ENCODE measurements around the gene PDZRN3. TPM values are rescaled to one million over a fixed set of nuclear protein-coding genes. Genes with fewer than 3 reads are reported as not detected.

PDZRN3 gene
- total RNA-seq, 1 experiment from 2014 or later, result 5.9 TPM

GRCh38 chr3:73389117-73389813, 235.5 kb downstream of the PDZRN3 start:
- no peak overlapping the region for H2BK120ac ChIP-seq (ENCODE audit: low read depth, low read length, poor library complexity, severe bottlenecking)
- H3K56ac ChIP-seq (ENCODE audit: insufficient read length, low read depth, low read length), result no peak overlapping the region

More at GRCh38 chr3:73389117-73389813, 235.5 kb downstream of the PDZRN3 start:
- Histone ChIP-seq H2AK5ac (ENCODE audit: insufficient read length, low read length) (no peak overlapping the region), H2BK20ac (ENCODE audit: low read depth, low read length, poor library complexity, severe bottlenecking) (no peak overlapping the region), H3K79me2 (ENCODE audit: insufficient read depth, low read length) (no peaks in the 10 kb centered on the region), H3K23ac (ENCODE audit: insufficient read length, low read depth, low read length) (no peak overlapping the region), H3K27ac (ENCODE audit: insufficient read length, low read depth, low read length) (no peak overlapping the region), H4K5ac (ENCODE audit: insufficient read length, low read depth, low read length) (no peak overlapping the region), H3K4ac (ENCODE audit: low read depth, low read length) (no peak overlapping the region), H4K91ac (ENCODE audit: insufficient read length, low read depth, low read length) (no peak overlapping the region), H4K8ac (replicated peaks; ENCODE audit: insufficient read length, low read depth, low read length) (no peak overlapping the region), H3K4me2 (ENCODE audit: insufficient read depth, insufficient read length, low read length) (no peak overlapping the region), H2AFZ (ENCODE audit: low read length) (no peak overlapping the region), H3K23me2 (ENCODE audit: insufficient read length, low read depth, low read length, poor library complexity, severe bottlenecking) (no peaks in the 10 kb centered on the region), H2BK12ac (ENCODE audit: insufficient read length, low read depth, low read length) (no peak overlapping the region), H3K9ac (ENCODE audit: extremely low read depth, insufficient read length, low read length) (no peak overlapping the region), H3K18ac (ENCODE audit: insufficient read length, low read depth, low read length) (no peak overlapping the region), H3K27me3 (ENCODE audit: insufficient read depth, low read length) (no peaks in the 10 kb centered on the region), H3T11ph (ENCODE audit: low read length) (no peak overlapping the region), H3K79me1 (ENCODE audit: insufficient read depth, low read depth, low read length, poor library complexity, severe bottlenecking) (no peaks in the 10 kb centered on the region), H4K20me1 (ENCODE audit: control insufficient read depth, insufficient read depth, insufficient read length) (no peaks in the 10 kb centered on the region), H2BK15ac (ENCODE audit: low read depth, low read length) (no peak overlapping the region), H3K14ac (ENCODE audit: insufficient read depth, low read length) (no peak overlapping the region), H3K9me3 (ENCODE audit: control insufficient read depth, low read depth, low read length) (no peaks in the 10 kb centered on the region), H2BK5ac (ENCODE audit: insufficient read length, low read length) (no peak overlapping the region), H3K4me1 (ENCODE audit: insufficient read depth, low read length) (no peaks in the 10 kb centered on the region)
- DNase-seq, result no peak
- no peaks in the 10 kb centered on the region for H3K27me3 Mint-ChIP-seq (ENCODE audit: low read depth)
- H3K9me3 Mint-ChIP-seq, result no peaks in the 10 kb centered on the region
- H3K36me3 Mint-ChIP-seq (ENCODE audit: insufficient read depth in 1 of 3, low read depth in 3 of 3), result peaks cover 5 to 39% (median 11%) of the 10 kb centered on the region in 3 experiments; a peak in 6 of 7 replicates
- H3K4me1 Mint-ChIP-seq, result no peaks in the 10 kb centered on the region; a peak in 1 of 4 replicates
- no peak overlapping the region for H3K4me3 Mint-ChIP-seq
- WGBS (ENCODE audit: extremely low coverage, insufficient read length, low lambda C conversion rate), result no CpG with 5 or more reads among the region's 10 CpGs
- no peak for TF ChIP-seq CTCF (conservative IDR thresholded peaks at IDR 0.05)
- H3K27ac Mint-ChIP-seq, result 0 out of 7 replicates have a peak overlapping the region, but pooled peaks of 1 of the 3 experiments have one; percentile 58

Data from H9 (cell line).